Peyer's patch (tissue), 4 donors: Measurements from ENCODE around the gene TAX1BP3.

Source experiments
- POLR2A ChIP-seq, 2 donors: fragments of 450-650 bp; IDR thresholded peaks; one replicate each; pipeline ENCODE4 v1.5.1; 2017; ENCODE audit warnings: antibody characterized with exemption in 2 of 2, mild to moderate bottlenecking in 2 of 2, moderate library complexity in 2 of 2
- TF ChIP-seq, protein P1 (sequence below), 6 experiments: fragments of 450-650 bp in 4 of 6; fragments of 200-600 bp in 2 of 6; sonication (generic) in 1 of 6; IDR thresholded peaks; one replicate each; pipeline ENCODE4 v1.5.1; 2017 to 2019; ENCODE audit warnings: antibody characterized with exemption in 6 of 6, mild to moderate bottlenecking in 3 of 6, moderate library complexity in 1 of 6

- TF ChIP-seq, protein P1, sequence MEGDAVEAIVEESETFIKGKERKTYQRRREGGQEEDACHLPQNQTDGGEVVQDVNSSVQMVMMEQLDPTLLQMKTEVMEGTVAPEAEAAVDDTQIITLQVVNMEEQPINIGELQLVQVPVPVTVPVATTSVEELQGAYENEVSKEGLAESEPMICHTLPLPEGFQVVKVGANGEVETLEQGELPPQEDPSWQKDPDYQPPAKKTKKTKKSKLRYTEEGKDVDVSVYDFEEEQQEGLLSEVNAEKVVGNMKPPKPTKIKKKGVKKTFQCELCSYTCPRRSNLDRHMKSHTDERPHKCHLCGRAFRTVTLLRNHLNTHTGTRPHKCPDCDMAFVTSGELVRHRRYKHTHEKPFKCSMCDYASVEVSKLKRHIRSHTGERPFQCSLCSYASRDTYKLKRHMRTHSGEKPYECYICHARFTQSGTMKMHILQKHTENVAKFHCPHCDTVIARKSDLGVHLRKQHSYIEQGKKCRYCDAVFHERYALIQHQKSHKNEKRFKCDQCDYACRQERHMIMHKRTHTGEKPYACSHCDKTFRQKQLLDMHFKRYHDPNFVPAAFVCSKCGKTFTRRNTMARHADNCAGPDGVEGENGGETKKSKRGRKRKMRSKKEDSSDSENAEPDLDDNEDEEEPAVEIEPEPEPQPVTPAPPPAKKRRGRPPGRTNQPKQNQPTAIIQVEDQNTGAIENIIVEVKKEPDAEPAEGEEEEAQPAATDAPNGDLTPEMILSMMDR (IDR thresholded peaks at IDR 0.05) = no peak
- TF ChIP-seq POLR2A (IDR thresholded peaks at IDR 0.05) = no peak
Measured at GRCh38 chr17:3688852-3689261, 20.5 kb upstream of the TAX1BP3 start.
